Endothelial cell of umbilical vein (primary cell): Measurements from ENCODE around the gene CXorf49B.
"Not testable (repeated sequence)": the region's sequence is repeated elsewhere in the genome, so short reads cannot be mapped to it uniquely, and the experiment has no call there.

Experiments
- CTCF ChIP-seq, 2 donors: IDR thresholded peaks; 1 replicate in 1 of 2; 2 replicates in 1 of 2; pipeline ENCODE4 v1.5.1; 2011; ENCODE audit warnings: low read length in 2 of 2, mild to moderate bottlenecking in 2 of 2, moderate library complexity in 2 of 2, control low read depth in 1 of 2, inconsistent platforms in 1 of 2, low read depth in 1 of 2; ENCODE audit not compliant: insufficient read depth in 1 of 2; ENCODE audit errors: extremely low read depth in 1 of 2
- EZH2 ChIP-seq: IDR thresholded peaks from 2 replicates; pipeline ENCODE4 v1.6.1; 2012; ENCODE audit warnings: borderline replicate concordance, low read depth, mild to moderate bottlenecking, moderate library complexity, low read length, inconsistent platforms; ENCODE audit not compliant: severe bottlenecking
- POLR2A ChIP-seq: IDR thresholded peaks from 2 replicates; pipeline ENCODE4 v1.6.1; 2012; ENCODE audit warnings: low read depth, mild to moderate bottlenecking, control low read depth, low read length
- POLR2AphosphoS5 ChIP-seq: IDR thresholded peaks from 2 replicates; pipeline ENCODE4 v1.6.1; 2012; ENCODE audit warnings: low read depth, mild to moderate bottlenecking, control low read depth, low read length, moderate library complexity; ENCODE audit not compliant: insufficient read depth

- TF ChIP-seq CTCF (IDR thresholded peaks at IDR 0.05; ENCODE audit: extremely low read depth in 1 of 2, insufficient read depth in 1 of 2, low read depth in 1 of 2, low read length in 2 of 2); POLR2AphosphoS5; EZH2; POLR2A: not testable (repeated sequence)
These were observed 15.2 kb downstream of the CXorf49B start for GRCh38 chrX:71778322-71778721.
